OCI-LY1 (cell line): ENCODE measurements around the gene CERK.

Experiments used
- EZH2 ChIP-seq: fragments of 200-600 bp; sonication (generic), shearing (Covaris generic); IDR thresholded peaks from 2 replicates; pipeline ENCODE4 v1.8.0; 2017; ENCODE audit warnings: borderline replicate concordance, mixed run types, mild to moderate bottlenecking, antibody characterized with exemption, low read length, moderate library complexity, mixed read lengths
- TF ChIP-seq, protein P1 (sequence below): fragments of 200-600 bp; sonication (generic), shearing (Covaris generic); IDR thresholded peaks from 2 replicates; pipeline ENCODE4 v1.5.1; 2017; ENCODE audit warnings: mild to moderate bottlenecking, antibody characterized with exemption, low read length, moderate library complexity, mixed read lengths

DNA sequence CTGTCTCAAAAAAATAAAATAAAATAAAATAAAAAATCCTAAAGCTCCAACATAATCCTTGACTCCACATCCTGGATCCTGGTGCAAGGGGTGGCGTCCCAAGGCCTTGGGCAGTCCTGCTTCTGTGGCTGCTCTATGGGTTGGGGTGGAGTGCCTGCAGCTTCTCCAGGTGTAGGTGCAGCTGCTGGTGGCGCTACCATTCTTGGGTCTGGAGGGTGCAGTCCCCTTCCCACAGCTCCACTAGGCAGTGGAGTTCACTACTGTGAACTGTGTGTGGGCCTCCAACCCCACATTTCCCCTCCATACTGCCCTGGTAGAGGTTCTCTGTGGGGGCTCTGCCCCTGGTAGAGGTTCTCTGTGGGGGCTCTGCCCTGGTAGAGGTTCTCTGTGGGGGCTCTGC lies 17.5 kb upstream of the CERK start:
- TF ChIP-seq, protein P1, sequence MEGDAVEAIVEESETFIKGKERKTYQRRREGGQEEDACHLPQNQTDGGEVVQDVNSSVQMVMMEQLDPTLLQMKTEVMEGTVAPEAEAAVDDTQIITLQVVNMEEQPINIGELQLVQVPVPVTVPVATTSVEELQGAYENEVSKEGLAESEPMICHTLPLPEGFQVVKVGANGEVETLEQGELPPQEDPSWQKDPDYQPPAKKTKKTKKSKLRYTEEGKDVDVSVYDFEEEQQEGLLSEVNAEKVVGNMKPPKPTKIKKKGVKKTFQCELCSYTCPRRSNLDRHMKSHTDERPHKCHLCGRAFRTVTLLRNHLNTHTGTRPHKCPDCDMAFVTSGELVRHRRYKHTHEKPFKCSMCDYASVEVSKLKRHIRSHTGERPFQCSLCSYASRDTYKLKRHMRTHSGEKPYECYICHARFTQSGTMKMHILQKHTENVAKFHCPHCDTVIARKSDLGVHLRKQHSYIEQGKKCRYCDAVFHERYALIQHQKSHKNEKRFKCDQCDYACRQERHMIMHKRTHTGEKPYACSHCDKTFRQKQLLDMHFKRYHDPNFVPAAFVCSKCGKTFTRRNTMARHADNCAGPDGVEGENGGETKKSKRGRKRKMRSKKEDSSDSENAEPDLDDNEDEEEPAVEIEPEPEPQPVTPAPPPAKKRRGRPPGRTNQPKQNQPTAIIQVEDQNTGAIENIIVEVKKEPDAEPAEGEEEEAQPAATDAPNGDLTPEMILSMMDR, result no peak
- no peak for TF ChIP-seq EZH2
